ENCODE results near the gene PEX10. TPM values are rescaled to one million over a fixed set of nuclear protein-coding genes. Genes with fewer than 3 reads are reported as not detected.
A peak's percentile ranks its signal among the peaks of the same experiment; 100 is the strongest.

Gene PEX10
- total RNA-seq, 1 donor = 34.7 TPM

DNA sequence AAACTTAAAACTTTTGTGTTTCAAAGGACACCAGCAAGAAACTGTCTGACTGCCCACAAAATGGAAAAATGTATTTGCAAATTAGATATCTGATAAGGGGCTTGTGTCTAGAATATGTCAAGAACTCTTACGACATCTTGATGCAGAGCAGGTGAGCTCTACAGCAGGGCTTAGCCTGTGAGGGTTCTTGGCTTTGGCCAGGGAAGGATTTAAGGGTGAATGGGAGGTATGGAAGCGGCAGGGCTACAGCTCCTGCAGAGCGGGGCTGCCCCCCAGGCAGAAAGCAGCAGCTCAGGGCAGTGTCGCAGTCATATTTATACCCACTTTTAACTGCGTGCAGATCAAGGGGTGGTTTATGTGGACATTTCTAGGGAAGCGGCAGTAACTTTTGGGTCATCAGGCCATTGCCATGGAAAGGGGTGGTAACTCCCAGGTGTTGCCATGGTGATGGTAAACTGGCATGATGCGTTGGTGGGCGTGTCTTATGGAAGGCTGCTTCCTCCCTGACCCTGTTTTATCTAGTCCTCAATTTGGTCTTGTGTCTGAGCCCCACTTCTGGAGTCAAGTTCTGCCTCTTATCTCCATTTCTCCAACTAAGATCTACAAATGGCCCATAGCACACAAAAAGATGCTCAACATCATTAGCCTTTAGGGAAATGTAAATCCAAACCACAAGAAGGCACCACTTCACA, 44.2 kb downstream of the PEX10 start:
- Histone ChIP-seq H2AFZ (ENCODE audit: low read length) (no peak overlapping the region), H4K20me1 (ENCODE audit: insufficient read depth, low read length) (no peaks in the 10 kb centered on the region), H3K27ac (ENCODE audit: low read depth, low read length) (no peak overlapping the region), H3K4me1 (ENCODE audit: insufficient read depth, low read length) (no peaks in the 10 kb centered on the region), H3K4me2 (ENCODE audit: insufficient read depth, low read length) (no peak overlapping the region), H3K36me3 (ENCODE audit: insufficient read depth, low read length) (no peaks in the 10 kb centered on the region), H3K79me2 (ENCODE audit: insufficient read depth, low read length) (no peaks in the 10 kb centered on the region), H3K4me3 (ENCODE audit: insufficient read depth, low read length) (no peak overlapping the region), H3K9me3 (ENCODE audit: low read depth, low read length) (no peaks in the 10 kb centered on the region), H3K27me3 (ENCODE audit: insufficient read depth, low read length) (no peaks in the 10 kb centered on the region)
- DNase-seq (ENCODE audit: insufficient read length, low spot score, missing footprints) = peak; percentile 26
- TF ChIP-seq, protein P1, sequence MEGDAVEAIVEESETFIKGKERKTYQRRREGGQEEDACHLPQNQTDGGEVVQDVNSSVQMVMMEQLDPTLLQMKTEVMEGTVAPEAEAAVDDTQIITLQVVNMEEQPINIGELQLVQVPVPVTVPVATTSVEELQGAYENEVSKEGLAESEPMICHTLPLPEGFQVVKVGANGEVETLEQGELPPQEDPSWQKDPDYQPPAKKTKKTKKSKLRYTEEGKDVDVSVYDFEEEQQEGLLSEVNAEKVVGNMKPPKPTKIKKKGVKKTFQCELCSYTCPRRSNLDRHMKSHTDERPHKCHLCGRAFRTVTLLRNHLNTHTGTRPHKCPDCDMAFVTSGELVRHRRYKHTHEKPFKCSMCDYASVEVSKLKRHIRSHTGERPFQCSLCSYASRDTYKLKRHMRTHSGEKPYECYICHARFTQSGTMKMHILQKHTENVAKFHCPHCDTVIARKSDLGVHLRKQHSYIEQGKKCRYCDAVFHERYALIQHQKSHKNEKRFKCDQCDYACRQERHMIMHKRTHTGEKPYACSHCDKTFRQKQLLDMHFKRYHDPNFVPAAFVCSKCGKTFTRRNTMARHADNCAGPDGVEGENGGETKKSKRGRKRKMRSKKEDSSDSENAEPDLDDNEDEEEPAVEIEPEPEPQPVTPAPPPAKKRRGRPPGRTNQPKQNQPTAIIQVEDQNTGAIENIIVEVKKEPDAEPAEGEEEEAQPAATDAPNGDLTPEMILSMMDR (IDR thresholded peaks at IDR 0.05; ENCODE audit: extremely low read depth, low read depth, low read length) = no peak

DNA sequence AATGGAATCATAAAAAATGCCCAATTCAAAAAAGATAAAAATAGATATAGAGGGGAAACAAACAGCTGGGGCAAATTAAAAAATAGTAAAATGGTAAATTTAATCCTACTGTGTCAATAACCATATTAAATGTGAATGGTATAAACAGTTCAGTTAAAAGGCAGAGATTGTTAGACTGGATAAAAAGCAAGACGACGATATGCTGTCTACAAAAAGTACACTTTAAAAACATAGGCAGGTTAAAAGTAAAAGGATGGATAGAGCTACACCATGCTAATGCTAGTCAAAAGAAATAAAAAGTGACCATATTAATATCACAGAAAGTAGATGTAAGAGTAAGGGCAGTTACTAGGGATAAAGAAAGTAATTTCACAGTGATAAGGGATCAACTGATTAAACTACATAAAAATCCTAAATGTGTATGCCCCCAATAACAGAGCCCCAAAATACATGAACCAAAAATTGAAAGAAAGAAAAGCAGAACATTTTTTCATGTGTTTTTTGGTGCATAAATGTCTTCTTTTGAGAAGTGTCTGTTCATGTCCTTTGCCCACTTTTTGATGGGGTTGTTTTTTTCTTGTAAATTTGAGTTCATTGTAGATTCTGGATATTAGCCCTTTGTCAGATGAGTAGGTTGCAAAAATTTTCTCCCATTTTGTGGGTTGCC, 48.4 kb downstream of the PEX10 start:
- TF ChIP-seq, protein P1 (IDR thresholded peaks at IDR 0.05; ENCODE audit: extremely low read depth, low read depth, low read length) = no peak
- no peak overlapping the region for H3K4me2 ChIP-seq (ENCODE audit: insufficient read depth, low read length)
- H2AFZ ChIP-seq (ENCODE audit: low read length) = no peak overlapping the region
- H3K4me3 ChIP-seq (ENCODE audit: insufficient read depth, low read length) = no peak overlapping the region
- DNase-seq (ENCODE audit: insufficient read length, low spot score, missing footprints) = no peak
- no peaks in the 10 kb centered on the region for H3K4me1 ChIP-seq (ENCODE audit: insufficient read depth, low read length)
- H4K20me1 ChIP-seq (ENCODE audit: insufficient read depth, low read length) = no peaks in the 10 kb centered on the region
- no peaks in the 10 kb centered on the region for H3K36me3 ChIP-seq (ENCODE audit: insufficient read depth, low read length)
- no peaks in the 10 kb centered on the region for H3K79me2 ChIP-seq (ENCODE audit: insufficient read depth, low read length)
- no peaks in the 10 kb centered on the region for H3K27me3 ChIP-seq (ENCODE audit: insufficient read depth, low read length)
- no peaks in the 10 kb centered on the region for H3K9me3 ChIP-seq (ENCODE audit: low read depth, low read length)
- H3K27ac ChIP-seq (ENCODE audit: low read depth, low read length) = no peak overlapping the region

DNA sequence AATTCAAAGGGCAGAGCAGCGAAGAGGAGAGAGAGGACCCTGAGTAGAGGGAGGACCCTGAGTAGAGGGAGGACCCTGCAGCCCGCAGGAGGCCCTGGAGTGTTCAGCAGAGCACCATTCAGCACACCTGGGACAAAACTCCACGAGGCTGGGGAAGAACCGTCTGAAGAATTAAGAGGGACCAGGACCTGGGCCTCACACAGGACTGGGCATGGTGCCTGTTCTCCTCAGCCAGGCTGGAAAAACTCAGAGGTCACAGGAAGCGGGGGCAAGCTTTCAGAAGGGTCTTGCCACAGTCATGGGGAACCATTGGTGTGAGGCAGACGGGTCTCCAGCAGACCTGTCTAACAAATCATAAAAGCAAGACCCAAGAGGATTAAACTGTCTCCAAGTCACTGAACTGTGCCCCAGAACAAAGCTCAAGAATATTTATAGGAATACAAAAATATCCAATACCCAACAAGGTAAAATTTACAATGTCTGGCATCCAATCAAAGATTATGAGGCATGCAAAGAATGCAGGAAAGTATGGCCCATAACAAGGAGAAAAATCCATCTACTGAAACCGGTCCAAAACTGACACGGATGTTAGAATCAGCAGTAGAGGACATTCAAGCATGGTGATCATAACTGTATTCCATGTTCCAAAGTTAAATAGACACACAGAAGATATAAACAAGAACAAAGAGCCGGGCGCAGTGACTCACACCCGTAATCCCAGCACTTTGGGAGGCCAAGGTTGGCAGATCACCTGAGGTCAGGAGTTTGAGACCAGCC, 51.6 kb downstream of the PEX10 start:
- H3K27me3 ChIP-seq (ENCODE audit: insufficient read depth, low read length) = no peaks in the 10 kb centered on the region
- H3K4me2 ChIP-seq (ENCODE audit: insufficient read depth, low read length) = no peak overlapping the region
- no peak overlapping the region for H2AFZ ChIP-seq (ENCODE audit: low read length)
- no peaks in the 10 kb centered on the region for H3K9me3 ChIP-seq (ENCODE audit: low read depth, low read length)
- TF ChIP-seq, protein P1 (IDR thresholded peaks at IDR 0.05; ENCODE audit: extremely low read depth, low read depth, low read length) = no peak
- H3K4me3 ChIP-seq (ENCODE audit: insufficient read depth, low read length) = no peak overlapping the region
- no peaks in the 10 kb centered on the region for H4K20me1 ChIP-seq (ENCODE audit: insufficient read depth, low read length)
- H3K36me3 ChIP-seq (ENCODE audit: insufficient read depth, low read length) = no peaks in the 10 kb centered on the region
- DNase-seq (ENCODE audit: insufficient read length, low spot score, missing footprints) = peak; percentile 77
- H3K4me1 ChIP-seq (ENCODE audit: insufficient read depth, low read length) = no peaks in the 10 kb centered on the region
- H3K27ac ChIP-seq (ENCODE audit: low read depth, low read length) = no peak overlapping the region
- no peaks in the 10 kb centered on the region for H3K79me2 ChIP-seq (ENCODE audit: insufficient read depth, low read length)
